GM13977 (cell line): ENCODE measurements around the gene TNN.

Experiments used
- DNase-seq: peaks from one replicate; pipeline ENCODE4 v3.0.0; 2012; ENCODE audit warnings: low spot score
- in situ Hi-C: fragments of 300-500 bp; cut with MboI; formaldehyde crosslinking; loops from one replicate; pipeline ENCODE4 v1.12.0; 2022; ENCODE audit warnings: low sequenced_read_pairs, low pct_unique_long_range_greater_than_20kb, mixed read lengths, inconsistent platforms; ENCODE audit not compliant: unreplicated experiment
- TF ChIP-seq, protein P1 (sequence below): IDR thresholded peaks from 2 replicates; pipeline ENCODE4 v1.5.1; 2012; ENCODE audit warnings: mild to moderate bottlenecking, control low read depth; ENCODE audit not compliant: insufficient read depth; ENCODE audit errors: extremely low read depth, missing control alignments

Gene TNN

DNA sequence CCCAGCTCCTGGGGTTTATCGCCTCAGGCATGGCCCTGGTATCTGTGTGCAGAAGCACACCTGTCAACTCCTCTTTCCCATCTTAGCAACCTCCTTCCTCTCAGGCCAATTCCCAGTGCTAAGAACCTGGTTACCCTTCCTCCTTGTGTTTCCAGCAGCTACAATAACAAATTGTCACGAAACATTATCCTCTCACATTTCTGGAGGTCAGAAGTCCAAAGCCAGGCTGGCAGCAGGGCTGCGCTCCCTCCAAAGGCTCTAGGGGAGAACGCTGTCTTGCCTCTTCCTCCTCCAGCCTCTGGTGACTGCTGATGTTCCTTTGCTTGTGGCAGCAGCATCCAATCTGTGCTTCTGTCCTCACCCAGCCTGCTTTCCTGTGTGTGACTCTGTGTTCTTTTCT is 33.7 kb upstream of the TNN start:
- no peak for DNase-seq
- in situ Hi-C loops: loop anchor here (25.0 kb wide), 1 partner anchor 303 kb away; no protein-coding TSS in a partner anchor
- TF ChIP-seq, protein P1, sequence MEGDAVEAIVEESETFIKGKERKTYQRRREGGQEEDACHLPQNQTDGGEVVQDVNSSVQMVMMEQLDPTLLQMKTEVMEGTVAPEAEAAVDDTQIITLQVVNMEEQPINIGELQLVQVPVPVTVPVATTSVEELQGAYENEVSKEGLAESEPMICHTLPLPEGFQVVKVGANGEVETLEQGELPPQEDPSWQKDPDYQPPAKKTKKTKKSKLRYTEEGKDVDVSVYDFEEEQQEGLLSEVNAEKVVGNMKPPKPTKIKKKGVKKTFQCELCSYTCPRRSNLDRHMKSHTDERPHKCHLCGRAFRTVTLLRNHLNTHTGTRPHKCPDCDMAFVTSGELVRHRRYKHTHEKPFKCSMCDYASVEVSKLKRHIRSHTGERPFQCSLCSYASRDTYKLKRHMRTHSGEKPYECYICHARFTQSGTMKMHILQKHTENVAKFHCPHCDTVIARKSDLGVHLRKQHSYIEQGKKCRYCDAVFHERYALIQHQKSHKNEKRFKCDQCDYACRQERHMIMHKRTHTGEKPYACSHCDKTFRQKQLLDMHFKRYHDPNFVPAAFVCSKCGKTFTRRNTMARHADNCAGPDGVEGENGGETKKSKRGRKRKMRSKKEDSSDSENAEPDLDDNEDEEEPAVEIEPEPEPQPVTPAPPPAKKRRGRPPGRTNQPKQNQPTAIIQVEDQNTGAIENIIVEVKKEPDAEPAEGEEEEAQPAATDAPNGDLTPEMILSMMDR: no peak

DNA sequence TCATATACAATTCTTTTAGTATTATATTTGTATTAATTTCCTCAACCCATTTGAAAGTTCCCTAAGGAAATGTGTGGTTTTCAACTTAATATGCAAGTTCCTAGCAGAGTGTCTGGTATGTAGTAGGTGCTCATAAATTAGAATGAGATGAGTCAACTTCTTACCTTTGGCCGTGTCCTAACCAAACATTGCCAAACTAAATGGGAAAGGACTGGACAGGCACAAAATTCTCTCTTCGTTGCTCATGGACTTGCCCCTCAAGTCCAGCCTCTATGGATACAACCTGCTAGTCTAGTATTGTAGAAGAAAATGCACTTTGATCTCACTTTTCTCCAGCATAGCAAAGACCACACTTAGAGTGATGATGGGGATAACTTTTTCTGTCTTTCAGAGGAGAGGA is 32.9 kb upstream of the TNN start:
- TF ChIP-seq, protein P1: no peak
- DNase-seq: no peak
- in situ Hi-C loops: loop anchor here (25.0 kb wide), 1 partner anchor 303 kb away; no protein-coding TSS in a partner anchor

DNA sequence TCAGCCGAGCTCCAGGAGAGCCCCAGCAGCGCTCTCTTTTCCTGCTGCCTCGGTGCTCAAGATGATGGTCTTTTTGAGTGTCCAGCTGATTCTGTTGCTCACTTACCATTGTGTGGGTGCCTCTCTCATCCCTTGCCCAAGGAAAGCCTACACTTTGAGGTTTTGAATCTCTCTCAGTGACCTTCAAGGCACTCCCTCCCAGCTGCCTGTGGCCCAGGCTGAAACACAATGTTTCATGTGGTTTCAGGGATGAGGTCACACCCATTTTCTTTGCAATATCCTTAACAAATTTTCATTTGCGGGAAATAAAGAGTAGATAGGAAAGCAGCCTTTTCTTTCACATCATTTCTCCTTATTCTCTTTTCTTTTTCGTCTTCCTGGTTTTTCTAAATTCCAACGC is 31.8 kb upstream of the TNN start:
- TF ChIP-seq, protein P1: no peak

DNA sequence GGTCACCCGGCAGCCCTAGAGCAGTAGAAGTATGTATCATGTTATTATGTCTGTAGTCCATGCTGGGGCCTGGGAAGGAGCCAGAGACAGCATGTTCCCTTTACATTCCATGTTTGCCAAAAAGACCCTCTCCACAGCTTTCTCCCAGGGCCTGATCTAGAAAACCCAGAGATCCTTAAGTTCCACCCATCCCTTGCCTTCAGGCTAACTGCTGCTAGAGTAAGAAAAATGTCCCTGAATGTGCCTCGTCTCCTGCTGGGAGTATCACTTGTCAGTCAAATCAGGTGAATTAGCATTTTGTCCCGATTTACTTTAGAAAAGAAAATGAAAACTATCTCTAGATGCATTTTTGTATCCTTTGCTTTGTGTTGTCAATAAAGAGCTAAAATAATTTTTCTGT is 31.2 kb upstream of the TNN start:
- in situ Hi-C loops: loop anchor here (25.0 kb wide), 1 partner anchor 301 kb away; no protein-coding TSS in a partner anchor
- DNase-seq: no peak
- TF ChIP-seq, protein P1: no peak

More for the DNA sequence above, 31.8 kb upstream of the TNN start:
- in situ Hi-C loops: loop anchor here (25.0 kb wide), 1 partner anchor 301 kb away; no protein-coding TSS in a partner anchor
- no peak for DNase-seq

DNA sequence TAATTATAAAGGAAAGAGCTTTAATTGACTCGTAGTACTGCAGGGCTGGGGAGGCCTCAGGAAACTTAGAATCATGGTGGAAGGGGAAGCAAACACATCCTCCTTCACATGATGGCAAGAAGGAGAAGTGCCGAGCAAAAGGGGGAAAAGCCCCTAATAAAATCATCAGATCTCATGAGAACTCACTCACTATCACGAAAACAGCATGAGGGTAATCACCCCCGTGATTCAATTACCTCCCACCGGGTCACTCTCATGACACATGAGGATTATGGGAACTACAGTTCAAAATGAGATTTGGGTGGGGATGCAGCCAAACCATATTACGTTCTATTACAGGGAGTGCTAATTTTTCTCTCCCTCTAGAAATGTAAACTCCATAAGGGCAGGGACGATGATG is 30.2 kb upstream of the TNN start:
- in situ Hi-C loops: loop anchor here (25.0 kb wide), 1 partner anchor 300 kb away; no protein-coding TSS in a partner anchor
- TF ChIP-seq, protein P1: no peak
- DNase-seq: no peak

DNA sequence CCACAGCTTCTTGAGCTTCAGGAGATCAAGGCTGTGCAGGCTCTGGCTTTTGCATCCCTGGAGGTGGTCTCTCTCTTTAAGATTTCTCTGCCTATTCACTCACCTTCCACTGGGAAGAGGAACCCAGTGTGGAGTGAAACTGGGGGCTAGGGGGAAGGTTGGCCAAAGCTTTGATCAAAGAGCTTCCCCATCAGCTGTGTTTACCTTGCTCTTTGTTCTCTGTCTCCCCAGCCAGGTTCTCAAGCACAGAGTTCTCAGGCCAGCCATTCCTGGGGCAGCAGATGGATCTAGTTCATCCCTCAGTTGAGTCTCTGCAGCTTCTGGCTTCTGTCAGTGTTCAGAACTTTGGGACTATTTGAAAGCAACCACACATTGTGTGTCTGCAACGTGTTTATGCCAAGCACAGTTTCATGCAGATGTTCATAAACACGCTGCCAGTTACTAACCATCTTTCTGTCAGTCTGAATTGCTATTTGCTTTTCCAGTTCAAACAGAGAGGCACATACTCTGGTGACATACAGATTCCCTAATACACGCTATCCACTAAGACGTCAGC is 27.2 kb upstream of the TNN start:
- in situ Hi-C loops: loop anchor here (10.0 to 25.0 kb wide), 2 partner anchors 84 to 297 kb away; no protein-coding TSS in a partner anchor
- no peak for DNase-seq
- TF ChIP-seq, protein P1: no peak
